GM04504 (cell line): Measurements from ENCODE around the gene EHBP1L1.
"Not testable (repeated sequence)": the region's sequence is repeated elsewhere in the genome, so short reads cannot be mapped to it uniquely, and the experiment has no call there.

ENCODE experiments used
- DNase-seq: peaks from one replicate; pipeline ENCODE4 v3.0.0-alpha.2; 2012; ENCODE audit warnings: low read depth

The EHBP1L1 gene

GRCh38 chr11:65560555-65561418 lies 15.1 kb upstream of the EHBP1L1 start:
- no peak for DNase-seq

GRCh38 chr11:65562020-65562419 lies 13.8 kb upstream of the EHBP1L1 start:
- no peak for DNase-seq

GRCh38 chr11:65562788-65563187 lies 13.1 kb upstream of the EHBP1L1 start:
- no peak for DNase-seq

DNA sequence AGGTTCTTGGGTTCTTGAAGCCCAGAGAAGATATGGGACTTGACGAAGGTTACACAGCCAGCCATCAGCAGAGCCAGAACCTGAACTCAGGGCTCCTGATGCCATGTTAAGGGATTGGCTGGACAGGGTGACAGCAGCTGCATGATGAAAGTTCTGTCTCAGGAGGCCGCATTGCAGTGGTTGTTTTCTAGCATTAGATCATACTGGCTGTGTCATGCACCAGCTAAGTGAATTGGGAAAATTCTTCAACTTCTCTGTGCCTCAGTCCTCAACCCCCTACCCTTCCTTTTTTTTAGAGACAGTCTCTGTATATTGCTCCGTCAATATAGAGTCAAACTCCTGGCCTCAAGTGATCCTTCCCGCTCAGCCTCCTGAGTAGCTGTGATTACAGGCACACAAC lies 12.3 kb upstream of the EHBP1L1 start:
- no peak for DNase-seq

DNA sequence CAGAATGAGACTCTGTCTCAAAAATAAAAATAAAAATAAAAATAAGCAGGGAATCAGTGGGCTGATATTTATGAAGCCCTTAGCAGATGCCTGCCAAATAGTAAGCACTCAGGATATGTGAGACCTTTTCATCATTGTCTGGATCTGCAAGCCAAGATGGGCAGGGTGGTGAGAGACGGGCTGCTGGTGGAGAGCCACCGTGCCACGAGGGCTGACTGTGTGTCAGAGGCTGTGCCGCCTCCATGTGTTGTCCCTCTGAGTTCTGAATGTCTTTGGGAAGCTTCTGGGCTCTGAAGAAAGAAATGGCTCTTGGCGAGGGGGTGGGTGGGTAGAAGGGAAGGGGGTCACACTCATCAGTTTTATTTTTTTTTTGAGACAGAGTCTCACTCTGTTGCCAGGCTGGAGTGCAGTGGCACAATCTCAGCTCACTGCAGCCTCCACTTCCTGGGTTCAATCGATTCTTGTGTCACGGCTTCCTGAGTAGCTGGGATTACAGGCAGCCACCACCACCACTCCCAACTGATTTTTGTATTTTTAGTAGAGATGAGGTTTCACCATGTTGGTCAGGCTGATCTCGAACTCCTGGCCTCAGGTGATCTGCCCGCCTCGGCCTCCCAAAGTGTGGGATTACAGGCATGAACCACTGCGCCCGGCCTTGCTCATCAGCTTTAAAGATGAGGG lies 10.8 kb upstream of the EHBP1L1 start:
- DNase-seq, result not testable (repeated sequence)

- no peak for DNase-seq
Observed at GRCh38 chr11:65565624-65566453, 10.0 kb upstream of the EHBP1L1 start.

- DNase-seq, result no peak
Observed at GRCh38 chr11:65569164-65569972, 6.5 kb upstream of the EHBP1L1 start.

GRCh38 chr11:65569973-65570918 lies 5.6 kb upstream of the EHBP1L1 start, which contains the start of gene ZNRD2:
ZNRD2 (plus strand) TSS chr11:65570477; CDS start chr11:65570492, 15 bp downstream.
- peak; percentile 97 for DNase-seq

- DNase-seq, result no peak
Observed at GRCh38 chr11:65571420-65571819, 4.4 kb upstream of the EHBP1L1 start.

GRCh38 chr11:65571940-65572339 lies 3.9 kb upstream of the EHBP1L1 start:
- no peak for DNase-seq

- DNase-seq, result peak; percentile 70
Observed at GRCh38 chr11:65572356-65573051, 3.3 kb upstream of the EHBP1L1 start, which contains the start of gene FAM89B. FAM89B (plus strand) TSS chr11:65572538; CDS start chr11:65572670, 132 bp downstream.

DNA sequence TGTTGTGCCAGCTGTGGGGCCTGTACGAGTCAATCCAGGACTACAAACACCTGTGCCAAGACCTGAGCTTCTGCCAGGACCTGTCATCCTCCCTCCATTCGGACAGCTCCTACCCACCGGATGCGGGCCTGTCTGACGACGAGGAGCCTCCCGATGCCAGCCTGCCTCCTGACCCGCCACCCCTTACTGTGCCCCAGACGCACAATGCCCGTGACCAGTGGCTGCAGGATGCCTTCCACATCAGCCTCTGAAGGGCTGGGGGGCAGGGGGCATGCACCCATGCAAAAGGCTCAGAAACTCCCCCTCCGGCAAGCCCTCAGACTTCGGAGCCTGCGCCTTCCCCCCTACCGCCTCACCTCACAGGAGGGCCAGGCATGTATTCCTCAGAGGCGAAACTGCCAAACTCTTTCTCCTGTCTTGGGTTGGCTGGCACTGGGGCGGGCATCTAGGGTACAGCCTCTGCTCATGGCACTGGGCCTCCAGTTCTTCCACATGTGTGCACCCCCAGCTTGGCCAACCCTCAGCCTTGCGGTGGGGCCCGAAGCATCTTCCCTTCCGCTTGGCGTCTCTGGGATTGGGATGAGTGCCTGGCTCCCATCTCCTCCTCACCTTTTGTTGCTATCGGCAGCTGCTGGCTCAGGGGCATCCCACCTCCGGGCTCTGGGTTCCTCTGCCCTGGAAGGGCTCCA lies 2.3 kb upstream of the EHBP1L1 start:
- DNase-seq, result no peak

DNA sequence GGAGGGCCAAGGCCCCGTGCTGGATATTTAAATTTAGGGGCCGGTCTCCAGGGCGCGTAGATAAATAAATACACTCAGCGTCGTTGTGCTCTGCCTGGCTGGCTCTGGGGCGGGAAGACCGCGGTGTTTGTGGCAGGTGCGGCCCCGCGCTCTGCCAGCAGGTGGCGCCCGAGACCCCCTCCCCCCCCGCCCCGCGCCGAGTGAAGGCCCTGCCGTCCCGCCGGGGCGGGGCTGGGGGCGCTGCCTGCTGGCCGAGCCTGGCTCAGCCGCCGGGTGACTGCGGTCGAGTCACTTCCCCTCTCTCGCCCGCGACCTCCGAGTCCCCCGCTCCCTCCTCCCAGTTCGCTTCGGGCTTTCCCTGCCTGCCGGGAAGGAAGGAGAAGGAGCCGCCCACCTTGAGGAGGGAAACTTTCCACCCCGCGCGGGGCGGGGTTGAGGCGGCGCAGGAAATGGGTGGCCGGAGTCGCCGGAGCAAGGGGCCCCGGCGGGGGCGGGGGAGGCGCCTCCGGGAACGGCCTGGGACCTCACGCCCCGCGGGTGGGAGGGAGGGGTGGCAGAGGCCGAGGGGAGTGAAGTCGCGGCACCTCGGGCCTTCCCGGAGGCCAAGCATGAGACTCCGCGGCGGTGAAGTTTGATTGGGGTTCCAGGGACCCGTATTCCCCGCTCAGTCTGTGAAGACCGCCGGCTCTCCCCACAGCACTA lies 1.6 kb upstream of the EHBP1L1 start:
- peak; percentile 86 for DNase-seq

DNA sequence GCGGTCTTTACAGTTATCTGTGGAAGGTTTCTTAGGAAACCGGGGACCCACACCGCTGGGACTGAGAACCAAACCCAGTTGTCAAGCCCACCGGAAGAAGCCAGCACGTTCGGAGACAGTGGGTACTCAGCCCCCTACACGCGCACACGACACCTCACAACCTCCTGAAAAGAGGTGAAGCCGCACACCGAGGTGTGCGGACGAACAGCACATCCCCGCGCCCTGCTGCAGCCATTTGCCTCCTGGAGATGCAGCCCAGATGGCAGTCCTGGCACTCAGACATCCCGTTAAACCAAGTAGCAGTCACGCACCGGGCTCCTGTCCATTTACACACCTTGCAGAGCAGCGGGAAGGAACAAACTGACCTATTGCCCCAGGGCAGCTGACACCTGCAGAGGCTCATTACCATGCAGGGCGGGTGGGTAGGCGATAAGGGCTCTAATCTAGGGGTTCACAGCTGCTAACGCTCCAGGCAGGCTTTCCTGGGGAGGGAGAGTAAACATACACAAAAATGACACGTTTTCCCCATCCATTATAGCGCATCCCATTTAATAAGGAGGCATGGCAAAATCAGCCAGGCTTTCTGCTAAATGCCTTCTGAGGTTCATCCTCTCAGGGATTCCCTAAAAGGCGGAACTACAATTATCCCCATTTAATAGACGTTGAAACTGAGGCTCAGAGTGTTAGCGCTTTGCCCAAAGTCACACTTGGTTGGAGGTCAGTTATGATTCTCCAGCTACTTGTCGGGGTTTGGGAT lies 864 bp upstream of the EHBP1L1 start:
- no peak for DNase-seq

DNA sequence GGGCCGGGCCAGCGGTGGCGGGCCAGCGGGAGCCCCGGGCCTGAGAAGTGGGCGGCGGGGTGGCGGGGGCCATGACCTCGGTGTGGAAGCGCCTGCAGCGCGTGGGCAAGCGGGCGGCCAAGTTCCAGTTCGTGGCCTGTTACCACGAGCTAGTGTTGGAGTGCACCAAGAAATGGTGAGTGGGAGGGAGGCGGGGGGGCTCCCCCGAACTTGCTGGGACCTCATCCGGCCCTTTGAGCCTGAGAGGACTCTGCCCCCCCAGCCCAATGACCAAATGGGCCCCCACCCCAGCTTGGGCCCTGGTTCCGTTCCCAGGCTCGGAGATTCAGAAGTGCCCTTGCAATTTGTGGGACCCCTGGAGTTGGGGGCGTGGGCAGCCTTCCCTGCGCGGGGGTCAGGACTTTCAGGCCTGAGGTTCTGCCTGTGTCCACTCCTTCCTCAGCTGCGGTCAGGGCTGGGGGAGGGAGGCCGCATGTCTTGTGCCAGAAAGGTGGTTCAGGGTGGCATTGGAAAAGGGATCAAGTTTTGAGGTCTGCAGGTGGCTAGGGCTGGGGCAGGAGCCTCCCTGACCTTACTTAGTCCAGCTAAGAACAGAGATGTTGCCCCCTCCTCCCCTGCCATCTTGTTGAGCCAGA lies 496 bp downstream of the EHBP1L1 start:
- DNase-seq, result no peak

DNA sequence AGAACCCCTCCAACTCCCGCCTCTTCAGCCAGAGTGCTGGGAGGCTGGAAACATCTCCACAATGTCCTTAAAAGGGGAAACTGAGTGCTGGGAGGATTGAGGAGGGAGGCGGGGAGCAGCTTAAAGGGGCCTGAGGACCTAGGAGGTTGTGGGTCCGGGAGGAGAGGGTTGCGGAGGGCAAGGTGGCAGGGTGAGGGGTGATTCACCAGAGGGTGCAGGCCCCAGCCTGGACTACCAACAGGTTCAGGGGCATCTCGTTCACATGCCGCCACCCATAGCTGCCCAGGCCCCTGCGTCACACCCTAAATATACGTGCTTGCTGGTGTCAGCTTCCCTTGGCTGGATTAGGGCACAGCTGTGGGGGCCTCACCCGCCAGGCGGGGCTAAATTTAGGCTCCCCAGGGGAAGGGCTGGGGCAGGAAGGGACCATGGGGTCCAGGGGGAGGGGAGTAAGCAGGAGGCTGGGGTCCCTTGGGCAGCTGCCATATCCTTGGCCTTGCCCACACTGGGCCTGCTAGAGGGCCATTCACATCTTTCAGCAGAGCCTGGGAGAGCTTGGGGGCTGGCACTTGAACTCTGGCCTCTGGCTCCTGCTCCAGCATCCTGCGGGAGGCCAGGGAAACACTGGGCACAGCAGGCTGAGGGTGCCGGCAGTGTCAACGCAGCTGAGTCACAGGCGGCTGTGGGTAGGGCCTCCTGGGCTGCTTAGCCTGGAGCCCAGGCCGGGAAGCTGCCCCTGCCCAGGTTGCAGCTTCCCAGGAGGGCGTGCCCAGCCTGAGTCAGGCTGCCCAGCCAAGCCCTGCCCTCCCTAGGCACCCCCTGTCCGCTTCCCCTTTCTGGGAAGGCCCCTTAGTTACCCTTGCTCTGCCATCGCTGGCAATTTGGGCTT lies 1.3 kb downstream of the EHBP1L1 start:
- DNase-seq, result no peak
